ENCODE measurements around the gene RNPS1.

GRCh38 chr16:2244301-2244700, 23.6 kb downstream of the RNPS1 start:
- no peak for TF ChIP-seq EZH2 (IDR thresholded peaks at IDR 0.05; ENCODE audit: low read length, missing control alignments)
- no peak for TF ChIP-seq CTCF (conservative IDR thresholded peaks at IDR 0.05 in 1 of 2, IDR thresholded peaks at IDR 0.05 in 1 of 2; ENCODE audit: low read depth in 1 of 2, low read length in 2 of 2)

Data from fibroblast of lung (primary cell).